Mesothelial cell of epicardium (in vitro differentiated cells): ENCODE results near the gene CPEB4. TPM values are rescaled to one million over a fixed set of nuclear protein-coding genes. Genes with fewer than 3 reads are reported as not detected.

ENCODE experiments used
- DNase-seq, 2 experiments: peaks; one replicate each; pipeline ENCODE4 v3.0.0; 2021; ENCODE audit warnings: low spot score in 2 of 2; ENCODE audit not compliant: unreplicated experiment in 2 of 2
- H3K27ac Mint-ChIP-seq: 2 replicates; pipeline ENCODE4 v1.8.0; 2021; ENCODE audit warnings: mixed read lengths
- H3K27me3 Mint-ChIP-seq: 2 replicates; pipeline ENCODE4 v1.8.0; 2021; ENCODE audit warnings: low read depth, mixed read lengths
- H3K36me3 Mint-ChIP-seq: 2 replicates; pipeline ENCODE4 v1.8.0; 2021; ENCODE audit warnings: mixed read lengths
- H3K4me1 Mint-ChIP-seq: 2 replicates; pipeline ENCODE4 v1.8.0; 2021; ENCODE audit warnings: mixed read lengths
- H3K4me3 Mint-ChIP-seq: 2 replicates; pipeline ENCODE4 v1.8.0; 2021; ENCODE audit warnings: mild to moderate bottlenecking, moderate library complexity, mixed read lengths
- H3K9me3 Mint-ChIP-seq: 2 replicates; pipeline ENCODE4 v1.8.0; 2021; ENCODE audit warnings: mixed read lengths
- CTCF ChIP-seq: fragments of 200-600 bp; sonication (generic); IDR thresholded peaks from one replicate; pipeline ENCODE4 v1.5.0; 2021; ENCODE audit warnings: antibody characterized with exemption; ENCODE audit not compliant: unreplicated experiment
- total RNA-seq: library from RNA; stranded (reverse); gene quantifications from 3 replicates; pipeline ENCODE4 v1.2.1, GENCODE V29; 2021

CPEB4 gene
- total RNA-seq, 1 donor from 2014 or later: 15.3 TPM

- H3K4me3 Mint-ChIP-seq: no peak overlapping the region
- no peaks in the 10 kb centered on the region for H3K36me3 Mint-ChIP-seq
- H3K4me1 Mint-ChIP-seq: peaks cover 46% of the 10 kb centered on the region
- DNase-seq: no peak
- H3K9me3 Mint-ChIP-seq: no peaks in the 10 kb centered on the region
- H3K27me3 Mint-ChIP-seq: no peaks in the 10 kb centered on the region
- TF ChIP-seq CTCF: no peak
- no peak overlapping the region for H3K27ac Mint-ChIP-seq
Measured at GRCh38 chr5:173857234-173857633, 30.9 kb upstream of the CPEB4 start.

GRCh38 chr5:173858021-173858669 lies 30.0 kb upstream of the CPEB4 start:
- TF ChIP-seq CTCF: no peak
- no peak overlapping the region for H3K4me3 Mint-ChIP-seq
- H3K27ac Mint-ChIP-seq: no peak overlapping the region
- DNase-seq: no peak
- no peaks in the 10 kb centered on the region for H3K27me3 Mint-ChIP-seq
- no peaks in the 10 kb centered on the region for H3K9me3 Mint-ChIP-seq
- H3K4me1 Mint-ChIP-seq: peaks cover 46% of the 10 kb centered on the region
- H3K36me3 Mint-ChIP-seq: no peaks in the 10 kb centered on the region

GRCh38 chr5:173858670-173859407 lies 29.3 kb upstream of the CPEB4 start:
- Mint-ChIP-seq H3K9me3 (no peaks in the 10 kb centered on the region), H3K27ac (no peak overlapping the region), H3K4me1 (peaks cover 46% of the 10 kb centered on the region), H3K36me3 (no peaks in the 10 kb centered on the region), H3K4me3 (no peak overlapping the region), H3K27me3 (no peaks in the 10 kb centered on the region)
- no peak for TF ChIP-seq CTCF
- DNase-seq: no peak

- Mint-ChIP-seq H3K4me3 (no peak overlapping the region), H3K27me3 (no peaks in the 10 kb centered on the region), H3K36me3 (no peaks in the 10 kb centered on the region), H3K9me3 (no peaks in the 10 kb centered on the region), H3K27ac (peak overlapping the region; percentile 4), H3K4me1 (peaks cover 46% of the 10 kb centered on the region)
- TF ChIP-seq CTCF: no peak
- DNase-seq: no peak
Measured at GRCh38 chr5:173859408-173860159, 28.6 kb upstream of the CPEB4 start.

- Mint-ChIP-seq H3K27ac (no peak overlapping the region), H3K36me3 (no peaks in the 10 kb centered on the region), H3K4me3 (no peak overlapping the region), H3K27me3 (no peaks in the 10 kb centered on the region), H3K4me1 (peaks cover 30% of the 10 kb centered on the region), H3K9me3 (no peaks in the 10 kb centered on the region)
- no peak for DNase-seq
- TF ChIP-seq CTCF: no peak
Measured at GRCh38 chr5:173862047-173862477, 26.1 kb upstream of the CPEB4 start.
